Stomach (tissue), 19 donors: ENCODE results near the gene TMEM116. TPM values are rescaled to one million over a fixed set of nuclear protein-coding genes. Genes with fewer than 3 reads are reported as not detected.
A peak's percentile ranks its signal among the peaks of the same experiment; 100 is the strongest.

Experiments
- DNase-seq, 2 donors: peaks; one replicate each; pipeline versions ENCODE4 v3.0.0 to v3.0.0-alpha.2; 2013 to 2019
- H3K27ac ChIP-seq, 5 donors: fragments of 200-600 bp in 4 of 5; sonication (generic) in 4 of 5; one replicate each; pipeline ENCODE4 v1.5.1; 2013 to 2019; ENCODE audit warnings: mild to moderate bottlenecking in 1 of 5, moderate library complexity in 1 of 5
- H3K27me3 ChIP-seq, 3 donors: fragments of 200-600 bp; sonication (generic); one replicate each; pipeline ENCODE4 v1.5.1; 2017 to 2019; ENCODE audit warnings: mixed run types in 1 of 3
- H3K36me3 ChIP-seq, 4 donors: fragments of 200-600 bp; sonication (generic); 1 replicate in 3 of 4; 2 replicates in 1 of 4; pipeline ENCODE4 v1.5.1; 2016 to 2019
- H3K4me1 ChIP-seq, 4 donors: fragments of 200-600 bp; sonication (generic); one replicate each; pipeline ENCODE4 v1.5.1; 2016 to 2019
- H3K4me3 ChIP-seq, 4 donors: fragments of 200-600 bp; sonication (generic) in 3 of 4; one replicate each; pipeline ENCODE4 v1.5.1; 2016 to 2019; ENCODE audit warnings: mild to moderate bottlenecking in 1 of 4
- H3K9me3 ChIP-seq, 4 donors: fragments of 200-600 bp; sonication (generic); one replicate each; pipeline ENCODE4 v1.5.1; 2016 to 2019
- EP300 ChIP-seq: sonication (generic); formaldehyde crosslinking; IDR thresholded peaks from one replicate; pipeline ENCODE4 v1.6.1; 2017; ENCODE audit warnings: antibody characterized with exemption
- POLR2A ChIP-seq, 4 donors: fragments of 450-650 bp; IDR thresholded peaks; one replicate each; pipeline ENCODE4 v1.6.1; 2016; ENCODE audit warnings: antibody characterized with exemption in 4 of 4, control low read depth in 2 of 4, mild to moderate bottlenecking in 1 of 4, moderate library complexity in 1 of 4
- POLR2AphosphoS5 ChIP-seq, 3 donors: sonication (generic); formaldehyde crosslinking; IDR thresholded peaks; one replicate each; pipeline ENCODE4 v1.6.1; 2016; ENCODE audit warnings: antibody characterized with exemption in 3 of 3
- WGBS, 5 donors: extraction: QIAGEN DNeasy Blood & Tissue Kit in 3 of 5; methylation state at CpG; one replicate each; pipeline versions ENCODE4 v1.1.5 to v1.1.7; 2013 to 2018; 5-methylcytosine and 5-hydroxymethylcytosine counted together
- intact Hi-C: fragments of 100-400 bp; cut with DNase I; formaldehyde crosslinking; loops from one replicate; pipeline ENCODE4 v1.15.1; 2023; ENCODE audit warnings: low total_unique reads
- long read RNA-seq, 10 donors: transcript quantifications; one replicate each; lab custom pipeline, GENCODE V29; 2026
- polyA plus RNA-seq, 3 donors: library from polyadenylated mRNA; stranded (reverse); fragments of 200-250 nt; gene quantifications; one replicate each; pipeline ENCODE4 v1.2.3, GENCODE V29; 2013
- total RNA-seq, 5 donors: library from RNA; depleted of rRNA; stranded (reverse); fragments of >200 nt; gene quantifications; one replicate each; pipeline versions ENCODE4 v1.1.0 to v1.2.3, GENCODE V29; 2014 to 2016
- TF ChIP-seq, protein P1 (sequence below), 7 experiments: fragments of 450-650 bp in 4 of 7; fragments of 200-600 bp in 3 of 7; sonication (generic) in 3 of 7; IDR thresholded peaks; one replicate each; pipeline ENCODE4 v1.5.1; 2016 to 2019; ENCODE audit warnings: antibody characterized with exemption in 7 of 7, control low read depth in 2 of 7, mild to moderate bottlenecking in 1 of 7
- donor health status: healthy with polysubstance abuse.
- donor health status: Bipolar disorder and iron deficiency.
- donor health status: healthy.

Gene TMEM116
- total RNA-seq (10 to 100 TPM in 1 of 5 donors, 1 to 10 TPM in 3, under 1 TPM in 1; 0.58 to 20.2 (median 7.5) TPM), polyA plus RNA-seq (10 to 100 TPM in 2 of 3 donors, 1 to 10 TPM in 1; 4.8 to 13.0 (median 11.2) TPM)
- long read RNA-seq, donor 1, partial matches to known transcripts = 0 of 2 reads
- long read RNA-seq, donor 1, other reads (novel, unspliced or antisense) = 0 of 2 reads
- long read RNA-seq, donor 2, partial matches to known transcripts = 0 of 1 reads
- long read RNA-seq, donor 2, other reads (novel, unspliced or antisense) = 0 of 1 reads
- long read RNA-seq, donor 3, partial matches to known transcripts = 0 of 75 reads
- long read RNA-seq, donor 3, other reads (novel, unspliced or antisense) = 73 of 75 reads
- long read RNA-seq, donor 4 = 0 reads
- long read RNA-seq, donor 5, partial matches to known transcripts = 0 of 1 reads
- long read RNA-seq, donor 5, other reads (novel, unspliced or antisense) = 0 of 1 reads
- long read RNA-seq, donor 6 = 0 reads
- long read RNA-seq, donor 7, partial matches to known transcripts = 0 of 1 reads
- long read RNA-seq, donor 7, other reads (novel, unspliced or antisense) = 0 of 1 reads
- long read RNA-seq, donor 8, partial matches to known transcripts = 208 of 362 reads
- long read RNA-seq, donor 8, other reads (novel, unspliced or antisense) = 153 of 362 reads
- long read RNA-seq, donor 9, partial matches to known transcripts = 0 of 1 reads
- long read RNA-seq, donor 9, other reads (novel, unspliced or antisense) = 0 of 1 reads
- long read RNA-seq, donor 10 = 0 reads

DNA sequence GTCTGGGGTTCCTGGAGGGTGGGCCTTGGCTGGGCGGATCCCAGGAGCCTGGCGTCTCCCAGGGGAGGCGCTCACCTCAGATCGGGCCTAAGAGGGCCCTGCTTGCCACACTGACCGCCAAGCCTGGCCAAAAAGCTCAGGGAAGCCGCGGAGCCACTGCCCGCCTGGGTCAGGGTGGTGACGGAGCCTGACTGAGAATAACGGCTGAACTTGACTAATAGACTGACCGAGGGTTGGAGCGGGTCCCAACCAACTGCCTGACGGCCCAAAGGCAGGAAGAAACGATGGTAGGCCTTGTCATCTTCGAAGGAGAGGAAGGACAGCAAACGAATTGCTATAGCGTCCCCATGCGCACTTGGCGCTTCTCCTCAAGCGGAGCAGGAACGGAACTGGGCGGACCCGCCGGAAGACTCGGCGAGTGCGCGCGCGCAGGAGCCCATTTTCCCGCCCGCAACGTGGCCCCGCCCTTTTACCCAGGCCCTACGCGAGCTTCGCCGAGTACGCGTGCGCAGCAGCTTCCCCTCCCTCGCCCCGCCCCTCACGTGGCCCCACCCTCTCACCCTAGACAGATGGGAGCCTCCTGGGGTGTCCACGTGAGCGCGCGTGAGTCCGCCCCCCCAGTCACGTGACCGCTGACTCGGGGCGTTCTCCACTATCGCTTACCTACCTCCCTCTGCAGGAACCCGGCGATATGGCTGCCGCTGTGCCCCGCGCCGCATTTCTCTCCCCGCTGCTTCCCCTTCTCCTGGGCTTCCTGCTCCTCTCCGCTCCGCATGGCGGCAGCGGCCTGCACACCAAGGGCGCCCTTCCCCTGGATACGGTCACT lies at the start of gene TMEM116, which contains the start of gene ERP29:
TMEM116 (minus strand) TSS at position 391 of the 826 bp plus-strand sequence. CDS start 7,895 bp downstream, outside the sequence.
ERP29 (plus strand) TSS at position 652 of the 826 bp plus-strand sequence; CDS start at position 692, 40 bp downstream.
- WGBS, 5 donors = 0 to 1% (median 0%) methylated on average over 54 to 67 of the region's 67 CpGs
- peak within 1 kb of the TSS; percentile 95 to 100 (median 99) for H3K27ac ChIP-seq
- peak in 2 of 4 donors; percentile 58 to 90 for TF ChIP-seq POLR2A (IDR thresholded peaks at IDR 0.05)
- TF ChIP-seq POLR2AphosphoS5 (IDR thresholded peaks at IDR 0.05) = peak; percentile 79 to 98 (median 98)
- TF ChIP-seq EP300 = no peak
- TF ChIP-seq, protein P1, sequence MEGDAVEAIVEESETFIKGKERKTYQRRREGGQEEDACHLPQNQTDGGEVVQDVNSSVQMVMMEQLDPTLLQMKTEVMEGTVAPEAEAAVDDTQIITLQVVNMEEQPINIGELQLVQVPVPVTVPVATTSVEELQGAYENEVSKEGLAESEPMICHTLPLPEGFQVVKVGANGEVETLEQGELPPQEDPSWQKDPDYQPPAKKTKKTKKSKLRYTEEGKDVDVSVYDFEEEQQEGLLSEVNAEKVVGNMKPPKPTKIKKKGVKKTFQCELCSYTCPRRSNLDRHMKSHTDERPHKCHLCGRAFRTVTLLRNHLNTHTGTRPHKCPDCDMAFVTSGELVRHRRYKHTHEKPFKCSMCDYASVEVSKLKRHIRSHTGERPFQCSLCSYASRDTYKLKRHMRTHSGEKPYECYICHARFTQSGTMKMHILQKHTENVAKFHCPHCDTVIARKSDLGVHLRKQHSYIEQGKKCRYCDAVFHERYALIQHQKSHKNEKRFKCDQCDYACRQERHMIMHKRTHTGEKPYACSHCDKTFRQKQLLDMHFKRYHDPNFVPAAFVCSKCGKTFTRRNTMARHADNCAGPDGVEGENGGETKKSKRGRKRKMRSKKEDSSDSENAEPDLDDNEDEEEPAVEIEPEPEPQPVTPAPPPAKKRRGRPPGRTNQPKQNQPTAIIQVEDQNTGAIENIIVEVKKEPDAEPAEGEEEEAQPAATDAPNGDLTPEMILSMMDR (IDR thresholded peaks at IDR 0.05) = peak in 5 of 7 experiments; percentile 45 to 76 (median 71)
- peak within 1 kb of the TSS; percentile 91 to 99 (median 95) for H3K4me3 ChIP-seq
- intact Hi-C loops = no loop called here
- no peaks in the 10 kb centered on the region for H3K9me3 ChIP-seq
- peaks cover 26 to 74% (median 55%) of the 10 kb centered on the region in 4 donors for H3K4me1 ChIP-seq
- no peaks in the 10 kb centered on the region for H3K27me3 ChIP-seq
- DNase-seq = peak; percentile 100
- H3K36me3 ChIP-seq = peaks cover 6 to 23% (median 17%) of the 10 kb centered on the region in 4 donors

DNA sequence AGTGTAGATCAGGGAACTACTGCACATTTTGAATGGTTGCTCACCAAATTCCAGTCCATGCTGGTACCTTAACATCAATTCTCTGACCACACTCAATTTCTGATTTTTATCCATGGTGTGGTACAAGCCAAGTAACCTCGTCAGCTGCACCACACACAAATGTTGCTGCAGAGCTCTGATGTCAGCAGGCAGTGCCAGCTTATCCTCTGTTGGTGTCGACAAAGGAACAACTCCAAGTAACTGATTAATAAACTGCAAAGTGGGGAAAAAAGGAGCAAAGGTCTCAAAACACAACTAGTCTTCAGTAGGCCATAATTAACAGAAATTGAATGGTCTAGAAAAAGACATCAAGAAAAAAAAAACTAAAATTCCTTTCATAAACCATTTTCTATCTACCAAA lies 48.2 kb upstream of the TMEM116 start:
- WGBS, 5 donors = 84 to 94% (median 89%) methylated on average over 2 of the region's 2 CpGs
- H3K27me3 ChIP-seq = no peaks in the 10 kb centered on the region
- intact Hi-C loops = no loop called here
- H3K4me1 ChIP-seq = no peaks in the 10 kb centered on the region
- no peak overlapping the region for H3K27ac ChIP-seq
- peaks cover 41 to 100% (median 100%) of the 10 kb centered on the region in 4 donors for H3K36me3 ChIP-seq
- no peak overlapping the region for H3K4me3 ChIP-seq
- TF ChIP-seq EP300 = no peak
- TF ChIP-seq, protein P1 (IDR thresholded peaks at IDR 0.05) = no peak
- TF ChIP-seq POLR2AphosphoS5 (IDR thresholded peaks at IDR 0.05) = no peak
- no peak for TF ChIP-seq POLR2A (IDR thresholded peaks at IDR 0.05)
- H3K9me3 ChIP-seq = no peaks in the 10 kb centered on the region
- DNase-seq = no peak

DNA sequence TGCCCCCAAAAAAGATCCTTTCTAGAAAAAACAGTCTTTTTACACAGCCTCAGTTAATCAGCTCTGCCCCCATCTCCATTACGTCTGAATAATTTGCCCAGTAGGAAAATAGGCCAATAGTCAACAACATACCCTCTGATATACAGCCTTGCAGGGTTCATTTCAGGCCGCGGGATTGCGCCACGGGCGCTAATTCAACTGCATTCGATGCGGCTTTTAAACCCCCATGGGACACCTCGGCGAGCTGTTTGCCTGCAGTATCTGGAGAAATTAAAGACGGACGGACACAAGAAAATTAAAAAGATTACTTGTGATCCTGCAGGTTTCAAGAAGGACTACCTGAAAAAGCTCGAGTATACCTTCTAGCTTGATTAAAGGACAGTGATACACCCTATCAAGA lies 36.4 kb upstream of the TMEM116 start:
- TF ChIP-seq, protein P1 (IDR thresholded peaks at IDR 0.05) = no peak
- TF ChIP-seq EP300 = no peak
- no peak for TF ChIP-seq POLR2AphosphoS5 (IDR thresholded peaks at IDR 0.05)
- no peak for TF ChIP-seq POLR2A (IDR thresholded peaks at IDR 0.05)
- DNase-seq = no peak
- Histone ChIP-seq H3K9me3 (no peaks in the 10 kb centered on the region), H3K36me3 (peaks cover 31 to 99% (median 98%) of the 10 kb centered on the region in 4 donors), H3K27me3 (no peaks in the 10 kb centered on the region), H3K4me1 (peaks cover 0 to 11% (median 0%) of the 10 kb centered on the region in 4 donors), H3K4me3 (no peak overlapping the region), H3K27ac (no peak overlapping the region)
- 93 to 96% (median 95%) methylated on average over 13 of the region's 13 CpGs for WGBS, 5 donors
- intact Hi-C loops = no loop called here
